Upper lobe of right lung (tissue), 1 donor: ENCODE results near the gene TAX1BP1. TPM values are rescaled to one million over a fixed set of nuclear protein-coding genes. Genes with fewer than 3 reads are reported as not detected.

Experiments used
- ATAC-seq: fragments of 200-7000 bp; cut with Tn5 transposase; one replicate; pipeline ENCODE4 v1.9.1; 2020; ENCODE audit warnings: mild to moderate bottlenecking, moderate library complexity
- DNase-seq: peaks from one replicate; pipeline ENCODE4 v3.0.0-alpha.2; 2020
- H3K27ac ChIP-seq: fragments of 200-600 bp; one replicate; pipeline ENCODE4 v1.8.0; 2022
- H3K27me3 ChIP-seq: fragments of 200-600 bp; one replicate; pipeline ENCODE4 v1.8.0; 2022; ENCODE audit warnings: mild to moderate bottlenecking
- H3K36me3 ChIP-seq: fragments of 200-600 bp; one replicate; pipeline ENCODE4 v1.8.0; 2022
- H3K4me1 ChIP-seq: fragments of 200-600 bp; one replicate; pipeline ENCODE4 v1.8.0; 2022
- H3K4me3 ChIP-seq: fragments of 200-600 bp; one replicate; pipeline ENCODE4 v1.8.0; 2022; ENCODE audit warnings: mild to moderate bottlenecking
- H3K9me3 ChIP-seq: fragments of 200-600 bp; one replicate; pipeline ENCODE4 v1.8.0; 2022
- intact Hi-C: fragments of 100-400 bp; cut with DNase I; formaldehyde crosslinking; loops from one replicate; pipeline ENCODE4 v1.11.0; 2022
- total RNA-seq: library from RNA; stranded (reverse); fragmentation: NEBNext Ultra II Directional; extraction: Animal tissue kit (Norgen Biotek cat#: 25700); gene quantifications from one replicate; pipeline ENCODE4 v1.2.1, GENCODE V29; 2021
- TF ChIP-seq, protein P1 (sequence below): fragments of 200-600 bp; IDR thresholded peaks from one replicate; pipeline ENCODE4 v1.8.0; 2022; ENCODE audit warnings: antibody characterized with exemption
- donor health status: DM: no; HTN: yes; CAD: no; lungs with severe emphysema.

Gene TAX1BP1
- total RNA-seq, 1 donor from 2014 or later = 109 TPM

DNA sequence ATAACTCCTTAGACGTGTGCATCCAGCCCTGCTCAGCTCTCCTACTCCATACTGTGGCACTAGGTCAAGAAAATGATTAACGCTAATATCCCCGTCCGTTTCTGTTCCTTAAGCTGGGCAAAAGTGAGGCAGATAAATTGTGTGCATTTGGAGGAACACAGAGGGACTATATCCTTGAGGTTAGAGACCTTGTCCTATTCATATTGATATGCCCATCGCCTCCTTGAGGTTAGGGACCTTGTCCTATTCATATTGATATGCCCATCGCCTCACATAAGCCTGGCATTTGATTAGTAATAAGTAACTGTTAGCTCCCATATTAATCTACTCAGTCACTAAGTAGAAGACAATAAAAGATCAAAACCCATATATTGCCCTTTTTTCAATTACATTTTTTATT is 12.9 kb upstream of the TAX1BP1 start:
- DNase-seq = no peak
- no peaks in the 10 kb centered on the region for H3K9me3 ChIP-seq
- H3K4me1 ChIP-seq = no peaks in the 10 kb centered on the region
- H3K4me3 ChIP-seq = no peak overlapping the region
- ATAC-seq = no peak
- H3K27ac ChIP-seq = no peak overlapping the region
- H3K27me3 ChIP-seq = no peaks in the 10 kb centered on the region
- H3K36me3 ChIP-seq = no peaks in the 10 kb centered on the region
- intact Hi-C loops = no loop called here
- TF ChIP-seq, protein P1, sequence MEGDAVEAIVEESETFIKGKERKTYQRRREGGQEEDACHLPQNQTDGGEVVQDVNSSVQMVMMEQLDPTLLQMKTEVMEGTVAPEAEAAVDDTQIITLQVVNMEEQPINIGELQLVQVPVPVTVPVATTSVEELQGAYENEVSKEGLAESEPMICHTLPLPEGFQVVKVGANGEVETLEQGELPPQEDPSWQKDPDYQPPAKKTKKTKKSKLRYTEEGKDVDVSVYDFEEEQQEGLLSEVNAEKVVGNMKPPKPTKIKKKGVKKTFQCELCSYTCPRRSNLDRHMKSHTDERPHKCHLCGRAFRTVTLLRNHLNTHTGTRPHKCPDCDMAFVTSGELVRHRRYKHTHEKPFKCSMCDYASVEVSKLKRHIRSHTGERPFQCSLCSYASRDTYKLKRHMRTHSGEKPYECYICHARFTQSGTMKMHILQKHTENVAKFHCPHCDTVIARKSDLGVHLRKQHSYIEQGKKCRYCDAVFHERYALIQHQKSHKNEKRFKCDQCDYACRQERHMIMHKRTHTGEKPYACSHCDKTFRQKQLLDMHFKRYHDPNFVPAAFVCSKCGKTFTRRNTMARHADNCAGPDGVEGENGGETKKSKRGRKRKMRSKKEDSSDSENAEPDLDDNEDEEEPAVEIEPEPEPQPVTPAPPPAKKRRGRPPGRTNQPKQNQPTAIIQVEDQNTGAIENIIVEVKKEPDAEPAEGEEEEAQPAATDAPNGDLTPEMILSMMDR = no peak

DNA sequence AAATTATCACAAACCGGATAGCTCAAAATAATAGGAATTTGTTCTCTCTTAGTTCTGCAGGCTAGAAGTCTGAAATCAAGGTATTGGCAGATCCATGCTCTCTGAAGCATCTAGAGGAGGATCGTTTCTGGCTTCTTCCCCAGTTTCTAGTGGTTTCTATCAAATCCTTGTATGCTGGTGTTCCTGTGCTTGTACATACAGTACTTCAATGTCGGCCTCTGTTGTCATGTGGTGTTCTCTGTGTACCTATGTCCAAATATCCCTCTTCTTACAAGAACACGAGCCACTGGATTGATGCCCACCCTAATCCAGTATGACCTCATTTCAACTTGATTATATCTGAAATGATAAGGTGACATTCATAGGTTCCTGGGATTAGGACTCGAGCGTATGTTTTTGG is 9.8 kb upstream of the TAX1BP1 start:
- H3K9me3 ChIP-seq = no peaks in the 10 kb centered on the region
- TF ChIP-seq, protein P1 = no peak
- H3K27me3 ChIP-seq = no peaks in the 10 kb centered on the region
- ATAC-seq (peak; percentile 57), DNase-seq (no peak)
- H3K4me3 ChIP-seq = no peak overlapping the region
- no peaks in the 10 kb centered on the region for H3K36me3 ChIP-seq
- H3K27ac ChIP-seq = no peak overlapping the region
- H3K4me1 ChIP-seq = peaks cover 6% of the 10 kb centered on the region
- intact Hi-C loops = no loop called here

DNA sequence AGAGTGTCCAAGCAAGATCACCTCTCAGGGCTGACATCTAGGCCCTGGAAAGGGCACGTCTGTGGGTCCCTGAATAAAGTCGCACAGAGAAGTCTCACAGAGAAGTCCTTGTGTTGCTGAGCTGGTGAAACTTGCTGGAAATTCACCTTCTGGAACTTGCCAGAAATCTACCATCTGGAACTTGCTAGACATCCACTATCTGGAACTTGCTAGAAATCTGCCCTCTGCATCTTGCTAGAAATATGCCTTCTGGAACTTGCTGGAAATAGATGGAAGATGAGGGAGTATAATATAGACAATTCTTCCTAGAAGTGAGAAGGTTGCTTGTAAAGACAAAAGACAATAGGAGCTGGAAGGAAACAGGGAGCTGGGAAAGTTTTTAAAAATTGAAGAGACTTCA is 5.4 kb upstream of the TAX1BP1 start:
- TF ChIP-seq, protein P1 = no peak
- intact Hi-C loops = no loop called here
- Histone ChIP-seq H3K27ac (no peak overlapping the region), H3K36me3 (no peaks in the 10 kb centered on the region), H3K4me1 (peaks cover 13% of the 10 kb centered on the region), H3K9me3 (no peaks in the 10 kb centered on the region), H3K27me3 (no peaks in the 10 kb centered on the region), H3K4me3 (no peak overlapping the region)
- DNase-seq (no peak), ATAC-seq (no peak)

DNA sequence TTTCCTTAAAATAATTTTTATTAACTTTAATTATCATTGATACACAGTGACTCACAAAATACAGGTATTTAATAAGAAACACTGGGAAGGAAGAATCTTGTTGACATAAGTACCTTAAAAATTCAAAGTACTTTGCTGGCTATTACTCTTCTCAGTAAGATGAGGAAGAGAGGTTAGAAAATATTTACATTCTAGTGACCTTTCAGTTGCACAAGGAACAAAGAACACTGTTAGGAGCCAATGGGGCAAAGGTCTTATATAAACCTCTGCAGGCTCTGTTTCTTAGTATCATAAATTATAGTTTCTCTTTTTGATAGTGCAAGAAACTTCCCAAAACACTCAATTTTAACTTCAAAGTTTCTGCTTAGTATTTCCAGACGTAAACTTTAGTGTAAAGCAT is 4.8 kb upstream of the TAX1BP1 start:
- intact Hi-C loops = no loop called here
- ATAC-seq (no peak), DNase-seq (no peak)
- Histone ChIP-seq H3K9me3 (no peaks in the 10 kb centered on the region), H3K27me3 (no peaks in the 10 kb centered on the region), H3K36me3 (no peaks in the 10 kb centered on the region), H3K4me3 (no peak overlapping the region), H3K27ac (no peak overlapping the region), H3K4me1 (peaks cover 13% of the 10 kb centered on the region)
- TF ChIP-seq, protein P1 = no peak

DNA sequence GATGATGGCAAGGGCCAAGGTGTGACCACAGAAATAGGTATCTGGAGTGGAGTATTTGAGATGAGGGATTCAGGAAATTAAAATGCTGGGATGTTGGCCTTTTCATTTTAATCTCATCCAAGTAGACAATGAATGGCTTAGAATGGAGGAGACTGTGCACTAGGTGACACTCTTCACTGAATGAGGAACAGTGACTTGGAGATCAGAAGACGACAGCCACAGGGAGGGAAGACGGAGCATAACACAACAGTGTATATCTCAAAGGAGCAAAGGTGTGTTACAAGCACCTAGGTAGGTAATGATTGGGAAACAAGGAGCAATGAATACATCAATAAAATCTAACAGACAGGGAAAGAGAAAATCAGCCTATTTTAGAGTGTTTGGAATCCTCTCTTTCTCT is 4.1 kb upstream of the TAX1BP1 start:
- DNase-seq (no peak), ATAC-seq (no peak)
- H3K9me3 ChIP-seq = no peaks in the 10 kb centered on the region
- no peak overlapping the region for H3K4me3 ChIP-seq
- no peaks in the 10 kb centered on the region for H3K36me3 ChIP-seq
- no peak overlapping the region for H3K27ac ChIP-seq
- TF ChIP-seq, protein P1 = no peak
- intact Hi-C loops = no loop called here
- H3K4me1 ChIP-seq = peaks cover 13% of the 10 kb centered on the region
- no peaks in the 10 kb centered on the region for H3K27me3 ChIP-seq

DNA sequence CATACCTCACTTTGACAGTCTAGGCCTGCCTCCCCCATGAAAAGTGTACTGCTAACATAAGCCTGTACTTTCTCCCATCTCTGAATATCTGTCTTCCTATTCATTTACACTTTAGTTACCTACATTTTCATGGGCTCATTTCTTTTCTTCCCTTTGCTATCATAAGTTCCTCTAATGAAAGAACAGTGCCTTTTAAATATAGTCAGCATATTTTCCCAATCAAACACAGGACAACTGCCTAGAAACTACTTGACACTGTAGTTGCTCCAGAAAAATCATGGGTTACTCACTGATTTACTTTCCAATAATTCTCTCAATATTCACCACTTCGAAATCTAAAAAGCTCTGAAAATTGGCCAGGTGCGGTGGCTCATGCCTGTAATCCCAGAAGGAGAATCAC is 2.8 kb upstream of the TAX1BP1 start:
- H3K27ac ChIP-seq = no peak overlapping the region
- TF ChIP-seq, protein P1 = no peak
- ATAC-seq (no peak), DNase-seq (no peak)
- intact Hi-C loops = no loop called here
- H3K9me3 ChIP-seq = no peaks in the 10 kb centered on the region
- H3K4me1 ChIP-seq = peaks cover 27% of the 10 kb centered on the region
- no peak overlapping the region for H3K4me3 ChIP-seq
- H3K27me3 ChIP-seq = no peaks in the 10 kb centered on the region
- H3K36me3 ChIP-seq = no peaks in the 10 kb centered on the region
